A549 (cell line): ENCODE measurements around the gene ARHGEF4.

Experiments used
- HOXA7 ChIP-seq: fragments of 250-450 bp; sonication (Bioruptor Pico); IDR thresholded peaks from 2 replicates; pipeline ENCODE4 v1.5.0; 2020; ENCODE audit warnings: mild to moderate bottlenecking, moderate library complexity
- KDM5A ChIP-seq: fragments of 200-600 bp; sonication (generic); IDR thresholded peaks from 2 replicates; pipeline ENCODE4 v1.6.1; 2016; ENCODE audit warnings: antibody characterized with exemption, mild to moderate bottlenecking
- MAFK ChIP-seq: fragments of 450-650 bp; IDR thresholded peaks from 2 replicates; pipeline ENCODE4 v1.6.1; 2014; ENCODE audit not compliant: partially characterized antibody
- POLR2A ChIP-seq: IDR thresholded peaks from 2 replicates; pipeline ENCODE4 v1.6.1; 2012; ENCODE audit warnings: mild to moderate bottlenecking, low read length
- ZSCAN20 ChIP-seq: fragments of 250-450 bp; sonication (Bioruptor Pico); IDR thresholded peaks from 2 replicates; pipeline ENCODE4 v1.8.0; 2022; ENCODE audit warnings: mild to moderate bottlenecking, moderate library complexity
- TF ChIP-seq, protein P1 (sequence below): fragments of >200 bp; sonication (Bioruptor Twin); formaldehyde crosslinking; IDR thresholded peaks from 3 replicates; pipeline ENCODE4 v1.6.1; 2016
- TF ChIP-seq, protein P2 (sequence below): fragments of >200 bp; sonication (Bioruptor Twin); formaldehyde crosslinking; IDR thresholded peaks from 3 replicates; pipeline ENCODE4 v1.5.1; 2016

DNA sequence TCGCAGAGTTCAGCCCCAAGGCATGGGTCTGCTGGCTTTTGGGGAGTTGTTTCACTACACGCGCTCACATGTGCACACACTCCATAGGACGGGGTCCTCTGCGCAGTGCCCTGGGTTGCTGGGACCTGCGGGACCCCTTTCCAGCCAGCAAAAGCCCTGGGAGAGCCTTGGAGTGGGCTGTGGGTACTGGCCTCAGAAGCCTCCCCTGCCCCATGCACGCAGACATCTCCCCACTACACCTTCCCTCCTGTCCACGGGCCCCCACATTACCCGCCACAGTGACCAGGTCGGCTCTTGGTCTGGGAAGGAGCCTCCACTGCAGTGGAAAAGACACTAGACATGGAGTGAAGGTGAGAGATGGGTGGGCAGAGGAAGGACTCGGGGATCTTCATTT, 208.0 kb downstream of the ARHGEF4 start:
- TF ChIP-seq POLR2A = no peak
- TF ChIP-seq HOXA7 (CRISPR knock-in tag) = no peak
- TF ChIP-seq, protein P1, sequence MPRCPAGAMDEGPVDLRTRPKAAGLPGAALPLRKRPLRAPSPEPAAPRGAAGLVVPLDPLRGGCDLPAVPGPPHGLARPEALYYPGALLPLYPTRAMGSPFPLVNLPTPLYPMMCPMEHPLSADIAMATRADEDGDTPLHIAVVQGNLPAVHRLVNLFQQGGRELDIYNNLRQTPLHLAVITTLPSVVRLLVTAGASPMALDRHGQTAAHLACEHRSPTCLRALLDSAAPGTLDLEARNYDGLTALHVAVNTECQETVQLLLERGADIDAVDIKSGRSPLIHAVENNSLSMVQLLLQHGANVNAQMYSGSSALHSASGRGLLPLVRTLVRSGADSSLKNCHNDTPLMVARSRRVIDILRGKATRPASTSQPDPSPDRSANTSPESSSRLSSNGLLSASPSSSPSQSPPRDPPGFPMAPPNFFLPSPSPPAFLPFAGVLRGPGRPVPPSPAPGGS = no peak
- TF ChIP-seq ZSCAN20 (CRISPR knock-in tag) = no peak
- TF ChIP-seq KDM5A = no peak
- TF ChIP-seq MAFK = no peak
- TF ChIP-seq, protein P2, sequence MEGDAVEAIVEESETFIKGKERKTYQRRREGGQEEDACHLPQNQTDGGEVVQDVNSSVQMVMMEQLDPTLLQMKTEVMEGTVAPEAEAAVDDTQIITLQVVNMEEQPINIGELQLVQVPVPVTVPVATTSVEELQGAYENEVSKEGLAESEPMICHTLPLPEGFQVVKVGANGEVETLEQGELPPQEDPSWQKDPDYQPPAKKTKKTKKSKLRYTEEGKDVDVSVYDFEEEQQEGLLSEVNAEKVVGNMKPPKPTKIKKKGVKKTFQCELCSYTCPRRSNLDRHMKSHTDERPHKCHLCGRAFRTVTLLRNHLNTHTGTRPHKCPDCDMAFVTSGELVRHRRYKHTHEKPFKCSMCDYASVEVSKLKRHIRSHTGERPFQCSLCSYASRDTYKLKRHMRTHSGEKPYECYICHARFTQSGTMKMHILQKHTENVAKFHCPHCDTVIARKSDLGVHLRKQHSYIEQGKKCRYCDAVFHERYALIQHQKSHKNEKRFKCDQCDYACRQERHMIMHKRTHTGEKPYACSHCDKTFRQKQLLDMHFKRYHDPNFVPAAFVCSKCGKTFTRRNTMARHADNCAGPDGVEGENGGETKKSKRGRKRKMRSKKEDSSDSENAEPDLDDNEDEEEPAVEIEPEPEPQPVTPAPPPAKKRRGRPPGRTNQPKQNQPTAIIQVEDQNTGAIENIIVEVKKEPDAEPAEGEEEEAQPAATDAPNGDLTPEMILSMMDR = no peak
